Left ventricle myocardium superior (tissue), 1 donor: ENCODE data around the gene HLF. TPM values are rescaled to one million over a fixed set of nuclear protein-coding genes. Genes with fewer than 3 reads are reported as not detected.

Experiments
- ATAC-seq: fragments of 200-7000 bp; cut with Tn5 transposase; one replicate; pipeline ENCODE4 v1.9.1; 2020; ENCODE audit warnings: mild to moderate bottlenecking, moderate library complexity
- DNase-seq: peaks from one replicate; pipeline ENCODE4 v3.0.0-alpha.2; 2020
- intact Hi-C: fragments of 100-400 bp; cut with micrococcal nuclease; formaldehyde crosslinking; loops from one replicate; pipeline ENCODE4 v1.11.0; 2022
- total RNA-seq: library from RNA; stranded (reverse); fragmentation: NEBNext Ultra II Directional; extraction: Animal tissue kit (Norgen Biotek cat#: 25700); gene quantifications from one replicate; pipeline ENCODE4 v1.2.1, GENCODE V29; 2021
- donor health status: DM: no; HTN: yes; CAD: no; lungs with severe emphysema.

The HLF gene
- total RNA-seq, 1 donor from 2014 or later = 38.8 TPM

GRCh38 chr17:55246583-55246982, 18.2 kb upstream of the HLF start:
- DNase-seq = no peak
- no peak for ATAC-seq
- intact Hi-C loops = loop anchor here (10.0 kb wide), 1 partner anchor 48 kb away; no protein-coding TSS in a partner anchor

DNA sequence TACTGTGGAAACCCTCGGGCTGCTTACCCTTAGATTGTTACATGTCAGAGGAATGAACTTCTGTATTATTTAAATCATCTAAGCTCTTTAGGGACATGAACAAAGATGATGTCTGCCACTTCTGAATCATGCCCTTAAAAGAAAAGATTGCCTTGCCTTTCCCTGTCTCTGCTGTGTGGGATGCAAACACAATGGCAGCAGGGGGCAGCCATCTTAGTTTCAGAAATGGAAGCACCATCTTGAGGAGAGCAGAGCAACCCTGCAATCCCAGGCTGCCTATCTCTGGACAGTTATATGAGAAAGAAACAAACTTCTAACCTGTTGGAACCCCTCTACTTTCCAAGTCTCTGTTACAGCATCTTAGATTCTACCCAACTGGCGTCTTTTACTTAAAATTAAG, 16.7 kb upstream of the HLF start:
- intact Hi-C loops = loop anchor here (10.0 kb wide), 1 partner anchor 47 kb away; no protein-coding TSS in a partner anchor
- ATAC-seq (no peak), DNase-seq (no peak)

- intact Hi-C loops = loop anchor here (10.0 kb wide), 1 partner anchor 45 kb away; no protein-coding TSS in a partner anchor
- ATAC-seq (no peak), DNase-seq (no peak)
These were observed 14.9 kb upstream of the HLF start for GRCh38 chr17:55249861-55250260.

- no peak for ATAC-seq
- no peak for DNase-seq
- intact Hi-C loops = no loop called here
These were observed 10.4 kb upstream of the HLF start for GRCh38 chr17:55254375-55254774.

DNA sequence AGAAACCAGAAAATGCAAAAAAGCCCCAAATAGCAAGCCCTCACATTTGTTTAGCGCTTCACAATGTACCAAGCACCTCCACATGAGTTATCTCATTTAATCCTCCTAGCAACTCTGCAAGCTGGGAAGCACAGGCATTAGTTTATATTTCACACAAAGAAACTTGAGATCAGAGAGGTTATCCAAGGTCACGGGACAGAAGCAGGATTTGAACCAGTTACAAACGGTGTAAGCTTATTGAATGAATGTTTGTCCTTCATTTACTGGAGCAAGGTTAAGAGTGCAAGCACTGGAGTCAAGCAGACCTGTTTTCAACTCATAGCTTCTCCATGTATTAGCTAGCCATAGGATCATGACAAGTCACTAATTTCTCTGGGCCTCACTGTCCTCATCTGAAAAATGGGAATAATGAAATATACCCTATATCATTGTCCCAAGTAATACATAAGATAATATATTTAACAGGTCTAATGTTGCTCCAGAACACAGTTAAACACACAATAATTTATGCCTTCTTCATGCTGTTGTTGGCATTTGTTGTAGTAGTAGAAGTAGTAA, 6.1 kb upstream of the HLF start:
- intact Hi-C loops = no loop called here
- ATAC-seq = no peak

GRCh38 chr17:55259684-55260111, 5.1 kb upstream of the HLF start:
- ATAC-seq = no peak
- intact Hi-C loops = no loop called here
- no peak for DNase-seq

More for the DNA sequence above, 6.1 kb upstream of the HLF start:
- DNase-seq = no peak

DNA sequence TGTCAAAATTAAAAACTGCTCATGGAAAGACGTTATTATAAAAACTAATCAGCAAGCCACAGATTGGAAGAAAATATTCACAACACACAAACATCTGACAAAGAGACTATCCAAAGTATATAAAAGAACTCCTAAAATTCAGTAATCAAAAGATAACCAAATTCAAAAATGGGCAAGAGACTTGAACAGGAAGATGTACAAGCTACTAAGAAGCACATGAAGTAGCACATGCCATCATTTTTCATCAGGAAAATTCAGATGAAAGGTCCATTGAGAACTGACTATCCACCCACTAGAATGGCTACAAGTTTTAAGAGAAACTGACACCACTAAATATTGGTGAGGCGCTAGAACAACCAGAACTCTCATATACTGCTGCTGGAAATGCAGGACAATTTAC, 3.4 kb upstream of the HLF start:
- intact Hi-C loops = no loop called here
- ATAC-seq (no peak), DNase-seq (no peak)

- intact Hi-C loops = no loop called here
- ATAC-seq (no peak), DNase-seq (no peak)
These were observed 1.0 kb upstream of the HLF start for GRCh38 chr17:55263569-55264277.

- intact Hi-C loops = no loop called here
- ATAC-seq (peak; percentile 12), DNase-seq (no peak)
These were observed 499 bp upstream of the HLF start for GRCh38 chr17:55264278-55264644.

DNA sequence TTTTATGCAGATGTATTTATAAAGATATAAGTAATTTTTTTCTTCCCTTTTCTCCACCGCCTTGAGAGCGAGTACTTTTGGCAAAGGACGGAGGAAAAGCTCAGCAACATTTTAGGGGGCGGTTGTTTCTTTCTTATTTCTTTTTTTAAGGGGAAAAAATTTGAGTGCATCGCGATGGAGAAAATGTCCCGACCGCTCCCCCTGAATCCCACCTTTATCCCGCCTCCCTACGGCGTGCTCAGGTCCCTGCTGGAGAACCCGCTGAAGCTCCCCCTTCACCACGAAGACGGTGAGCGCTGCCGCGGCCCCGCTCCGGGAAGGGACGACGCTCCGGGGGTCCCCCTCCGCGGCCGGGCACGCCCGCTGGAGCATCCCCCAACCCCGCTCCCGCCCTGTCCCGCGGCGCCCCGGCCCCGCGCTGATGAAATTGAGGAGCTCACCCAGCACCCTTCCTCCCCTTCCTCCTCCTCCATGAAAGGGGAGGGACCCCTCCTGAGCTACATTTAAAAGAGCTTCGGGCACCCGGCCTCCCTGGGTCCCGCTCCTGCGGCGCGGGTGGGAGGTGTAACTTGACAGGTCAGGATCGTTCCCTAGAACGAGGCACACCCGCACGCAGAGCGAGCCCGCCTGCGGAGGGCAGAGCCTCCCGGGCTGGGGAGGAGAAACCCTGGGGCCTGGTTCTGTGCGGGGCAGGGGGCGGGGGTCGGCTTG, 706 bp downstream of the HLF start:
- intact Hi-C loops = no loop called here
- ATAC-seq (peak; percentile 52), DNase-seq (peak; percentile 53)

DNA sequence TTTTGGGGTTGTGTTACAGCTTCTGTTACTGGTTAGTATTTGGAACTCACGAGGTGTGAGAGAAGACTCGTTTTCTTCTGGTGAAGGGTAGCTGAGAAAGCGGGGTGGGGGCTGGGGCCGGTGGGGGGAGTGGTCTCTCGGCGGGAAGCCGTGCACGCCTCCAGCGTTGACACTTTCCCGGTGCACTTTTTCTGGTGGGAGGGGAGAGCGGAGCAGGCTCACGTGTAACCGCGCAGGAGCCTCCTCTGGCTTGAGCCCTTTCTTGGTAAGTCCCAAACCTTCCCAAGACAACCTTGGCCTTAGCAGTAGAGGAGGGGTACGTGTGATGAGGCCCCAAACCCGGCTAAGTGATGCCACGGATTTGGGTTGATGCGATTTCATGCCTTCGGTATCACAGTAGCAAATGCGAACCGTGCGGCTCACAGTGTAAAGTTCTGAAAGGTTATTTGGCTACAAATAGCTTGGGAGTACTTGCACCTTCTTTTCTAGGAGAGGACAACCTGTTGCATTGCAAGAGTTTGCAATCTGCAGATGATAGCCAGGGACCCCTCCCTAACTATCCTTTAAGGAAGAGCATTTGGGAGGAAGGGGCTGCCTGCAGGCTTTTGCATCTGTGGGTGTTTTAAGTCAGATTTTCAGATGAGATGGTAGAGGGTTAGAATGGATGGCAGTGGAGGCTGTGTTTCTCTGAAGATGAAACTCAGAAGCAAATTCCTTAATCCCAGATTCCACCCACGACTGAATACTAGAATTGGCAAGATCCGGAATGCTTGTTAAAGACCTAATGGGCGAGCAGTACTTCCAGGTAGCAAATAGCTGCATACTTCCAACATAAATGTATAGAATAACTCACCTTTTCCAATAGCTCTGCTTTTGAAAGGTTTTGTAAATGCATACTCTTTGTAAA, 1.5 kb downstream of the HLF start:
- intact Hi-C loops = no loop called here
- DNase-seq = peak; percentile 53
- ATAC-seq = peak; percentile 36

DNA sequence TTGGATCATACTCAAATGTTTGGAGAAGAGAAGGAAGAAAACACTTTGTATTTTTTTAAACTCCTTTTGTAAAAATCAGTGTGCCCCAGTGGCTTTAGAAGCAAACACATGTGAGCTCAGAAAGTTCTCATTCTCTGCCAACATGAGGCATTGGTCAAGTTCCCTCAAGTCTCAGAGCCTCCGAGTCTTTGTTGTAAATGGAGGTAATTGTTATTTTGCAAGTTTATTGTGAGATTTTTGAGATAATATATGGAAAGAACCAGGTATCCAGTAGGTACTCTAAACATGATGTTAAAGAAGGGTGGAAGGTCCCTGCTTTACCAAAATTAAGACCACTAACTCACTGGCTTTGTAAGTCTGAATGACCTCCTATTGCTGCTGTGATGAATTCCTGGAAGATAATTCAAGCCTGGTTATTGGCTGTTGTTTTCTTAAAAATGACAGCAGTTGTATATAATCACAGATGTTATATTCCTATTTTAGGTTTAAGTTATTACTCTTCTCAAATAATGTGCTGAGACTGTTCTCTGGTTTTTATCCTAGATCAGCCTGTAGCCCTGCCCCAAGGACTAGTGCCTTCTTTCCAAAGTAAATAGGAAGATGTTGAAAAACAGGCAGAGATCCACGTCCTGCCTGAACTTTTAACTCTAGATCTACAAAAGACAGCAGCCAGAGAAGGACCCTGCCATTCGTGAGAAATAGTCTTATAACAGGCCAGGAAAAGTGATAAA, 2.4 kb downstream of the HLF start:
- DNase-seq (no peak), ATAC-seq (peak; percentile 8)
- intact Hi-C loops = no loop called here

GRCh38 chr17:55267777-55268648, 3.3 kb downstream of the HLF start:
- intact Hi-C loops = no loop called here
- DNase-seq (no peak), ATAC-seq (no peak)

DNA sequence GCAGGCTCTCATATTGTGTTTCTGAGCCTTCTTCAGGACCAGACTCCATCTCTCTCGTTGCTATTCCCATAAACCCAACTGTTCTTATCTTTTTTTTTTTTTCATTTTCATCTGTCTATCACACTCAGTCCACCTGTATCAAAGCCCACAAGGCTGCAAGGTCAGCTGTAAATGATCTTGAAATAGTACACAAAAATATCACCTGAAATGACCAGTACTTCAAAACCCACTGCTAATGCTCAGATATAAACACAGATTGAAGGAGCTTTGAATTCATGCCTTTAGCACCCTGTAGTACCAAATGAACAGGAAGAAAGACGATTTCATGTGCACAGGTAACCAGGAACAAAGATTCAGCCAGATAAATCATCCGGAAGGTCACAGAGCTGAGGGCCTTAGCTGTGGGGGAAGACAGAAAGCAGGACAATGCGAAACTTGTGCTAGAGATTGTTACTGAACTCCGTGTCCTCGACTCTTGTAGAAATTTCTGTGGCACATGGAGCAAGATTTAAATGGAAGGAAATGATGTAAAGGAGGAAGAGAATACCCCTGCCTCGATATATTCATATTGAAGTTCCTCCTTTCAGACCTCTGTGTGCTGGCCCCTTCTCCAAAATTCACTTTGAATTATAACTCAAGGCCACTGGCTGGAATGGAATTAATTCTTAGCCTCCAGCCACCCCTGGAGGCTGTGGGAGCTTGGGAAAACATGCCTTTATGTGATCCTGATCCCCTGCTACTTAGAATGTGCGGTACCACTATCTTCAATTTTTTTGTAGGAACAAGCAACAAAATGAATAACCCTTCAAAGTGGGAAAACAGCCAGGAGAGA, 4.1 kb downstream of the HLF start:
- intact Hi-C loops = no loop called here
- no peak for DNase-seq
- ATAC-seq = no peak

- ATAC-seq = no peak
- intact Hi-C loops = no loop called here
- no peak for DNase-seq
These were observed 5.1 kb downstream of the HLF start for GRCh38 chr17:55269894-55270293.

DNA sequence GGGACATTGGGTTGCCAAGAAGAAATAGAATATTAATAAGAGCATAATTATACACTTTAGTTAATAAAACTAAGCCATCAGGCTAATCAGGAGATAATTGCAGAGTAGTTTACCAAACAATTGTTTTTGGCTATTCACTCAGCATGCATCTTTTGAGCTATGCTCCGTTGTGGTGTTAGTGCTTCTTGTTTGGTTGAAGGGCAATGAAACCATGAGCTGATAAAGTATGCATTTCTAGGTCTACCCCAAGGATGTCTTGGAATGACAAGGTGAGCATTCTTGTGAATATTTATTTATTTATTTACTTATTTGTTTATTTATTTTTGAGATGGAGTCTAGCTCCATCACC, 6.4 kb downstream of the HLF start:
- intact Hi-C loops = no loop called here
- no peak for DNase-seq
- no peak for ATAC-seq
